Epidermal melanocyte (primary cell): ENCODE results near the gene HAS3.
"Not testable (repeated sequence)": the region's sequence is repeated elsewhere in the genome, so short reads cannot be mapped to it uniquely, and the experiment has no call there.

Experiments used
- DNase-seq: peaks from one replicate; pipeline ENCODE4 v3.0.0; 2011; ENCODE audit warnings: low spot score; ENCODE audit not compliant: insufficient read length

HAS3 gene

GRCh38 chr16:69105501-69106361 is at the start of gene HAS3:
Gene HAS3 (plus strand): TSS chr16:69105653. CDS start chr16:69109396, 3,743 bp downstream.
- peak; percentile 57 for DNase-seq

GRCh38 chr16:69055980-69056379 is 49.5 kb upstream of the HAS3 start:
- DNase-seq = no peak

GRCh38 chr16:69056421-69056820 is 49.0 kb upstream of the HAS3 start:
- no peak for DNase-seq

- DNase-seq = no peak
These were observed 47.8 kb upstream of the HAS3 start for GRCh38 chr16:69057400-69058378.

- DNase-seq = not testable (repeated sequence)
These were observed 42.0 kb upstream of the HAS3 start for GRCh38 chr16:69063491-69063890.

- DNase-seq = no peak
These were observed 41.2 kb upstream of the HAS3 start for GRCh38 chr16:69064124-69064763.

GRCh38 chr16:69064764-69065313 is 40.6 kb upstream of the HAS3 start:
- DNase-seq = no peak

- no peak for DNase-seq
These were observed 35.9 kb upstream of the HAS3 start for GRCh38 chr16:69069504-69069903.

GRCh38 chr16:69071036-69071435 is 34.4 kb upstream of the HAS3 start:
- no peak for DNase-seq

- no peak for DNase-seq
These were observed 32.8 kb upstream of the HAS3 start for GRCh38 chr16:69072640-69072974.

- no peak for DNase-seq
These were observed 32.2 kb upstream of the HAS3 start for GRCh38 chr16:69073181-69073702.

GRCh38 chr16:69077251-69077650 is 28.2 kb upstream of the HAS3 start:
- DNase-seq = no peak

- no peak for DNase-seq
These were observed 27.4 kb upstream of the HAS3 start for GRCh38 chr16:69078073-69078472.

- DNase-seq = no peak
These were observed 25.8 kb upstream of the HAS3 start for GRCh38 chr16:69079697-69080096.

GRCh38 chr16:69083306-69083941 is 22.0 kb upstream of the HAS3 start:
- DNase-seq = no peak

GRCh38 chr16:69084289-69084688 is 21.2 kb upstream of the HAS3 start:
- DNase-seq = no peak

GRCh38 chr16:69085032-69085695 is 20.3 kb upstream of the HAS3 start:
- no peak for DNase-seq

GRCh38 chr16:69087161-69087581 is 18.3 kb upstream of the HAS3 start:
- no peak for DNase-seq

GRCh38 chr16:69088684-69089083 is 16.8 kb upstream of the HAS3 start:
- no peak for DNase-seq
